ENCODE measurements around the gene C16orf92. TPM values are rescaled to one million over a fixed set of nuclear protein-coding genes. Genes with fewer than 3 reads are reported as not detected.

The C16orf92 gene
- total and polyA plus RNA-seq, 2 of the 13 experiments (the other 11 are each of a cell fraction or from before 2014, with no cell fraction given) = not detected

DNA sequence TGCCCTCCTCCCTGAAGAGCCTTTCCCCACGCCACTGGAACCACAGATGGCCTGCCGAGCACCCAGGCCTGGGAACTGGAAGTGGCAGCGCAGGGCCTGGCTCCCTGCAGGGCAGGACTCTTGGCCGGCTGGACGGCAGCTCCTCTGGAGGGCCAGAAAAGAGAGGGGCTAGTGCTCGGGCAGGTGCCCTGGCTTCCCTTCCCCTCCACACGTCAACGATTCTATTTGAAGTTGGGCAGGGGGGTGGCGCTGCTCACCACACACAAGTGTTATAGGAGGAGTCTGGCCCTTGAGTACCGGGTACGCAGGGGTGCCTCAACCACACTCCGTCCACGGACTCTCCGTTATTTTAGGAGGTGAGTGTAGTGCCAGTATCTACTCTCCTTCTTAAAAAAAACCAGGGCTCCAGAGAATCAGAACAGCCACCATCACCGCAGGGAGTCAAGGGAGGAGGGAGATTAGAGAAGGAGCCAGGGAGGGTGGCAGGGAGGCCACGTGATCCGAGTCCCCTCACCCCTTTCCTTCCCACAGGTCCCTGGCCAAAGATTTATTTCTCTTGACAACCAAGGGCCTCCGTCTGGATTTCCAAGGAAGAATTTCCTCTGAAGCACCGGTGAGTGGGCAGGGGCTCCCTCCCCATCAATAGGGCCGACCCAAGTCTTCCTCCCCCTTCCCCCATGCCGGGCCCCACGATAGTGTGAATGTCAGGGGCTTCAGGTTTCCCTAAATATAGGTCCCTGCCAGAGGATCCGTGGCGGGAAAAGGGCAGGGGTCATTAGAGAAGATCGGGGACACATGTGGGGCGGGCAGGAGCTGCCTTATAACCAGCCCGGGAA is 41.1 kb downstream of the C16orf92 start (continued):
- TF ChIP-seq ZNF607 (CRISPR knock-in tag; IDR thresholded peaks at IDR 0.05; ENCODE audit: borderline replicate concordance) = 0 out of 2 replicates have a peak, but pooled peaks have one; percentile 5
- TF ChIP-seq MIXL1 (CRISPR knock-in tag; IDR thresholded peaks at IDR 0.05) = 0 out of 2 replicates have a peak, but pooled peaks have one; percentile 62
- peak; percentile 81 for TF ChIP-seq ZNF878 (CRISPR knock-in tag; IDR thresholded peaks at IDR 0.05)
- TF ChIP-seq CHD2 (IDR thresholded peaks at IDR 0.05; ENCODE audit: low read depth, low read length) = no peak
- TF ChIP-seq, protein P1, sequence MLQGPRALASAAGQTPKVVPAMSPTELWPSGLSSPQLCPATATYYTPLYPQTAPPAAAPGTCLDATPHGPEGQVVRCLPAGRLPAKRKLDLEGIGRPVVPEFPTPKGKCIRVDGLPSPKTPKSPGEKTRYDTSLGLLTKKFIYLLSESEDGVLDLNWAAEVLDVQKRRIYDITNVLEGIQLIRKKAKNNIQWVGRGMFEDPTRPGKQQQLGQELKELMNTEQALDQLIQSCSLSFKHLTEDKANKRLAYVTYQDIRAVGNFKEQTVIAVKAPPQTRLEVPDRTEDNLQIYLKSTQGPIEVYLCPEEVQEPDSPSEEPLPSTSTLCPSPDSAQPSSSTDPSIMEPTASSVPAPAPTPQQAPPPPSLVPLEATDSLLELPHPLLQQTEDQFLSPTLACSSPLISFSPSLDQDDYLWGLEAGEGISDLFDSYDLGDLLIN (CRISPR knock-in tag; IDR thresholded peaks at IDR 0.05; ENCODE audit: borderline replicate concordance) = no peak
- no peak; the same call in 1 of the 2 replicates for TF ChIP-seq MED13 (CRISPR knock-in tag; IDR thresholded peaks at IDR 0.05)
- TF ChIP-seq, protein P2, sequence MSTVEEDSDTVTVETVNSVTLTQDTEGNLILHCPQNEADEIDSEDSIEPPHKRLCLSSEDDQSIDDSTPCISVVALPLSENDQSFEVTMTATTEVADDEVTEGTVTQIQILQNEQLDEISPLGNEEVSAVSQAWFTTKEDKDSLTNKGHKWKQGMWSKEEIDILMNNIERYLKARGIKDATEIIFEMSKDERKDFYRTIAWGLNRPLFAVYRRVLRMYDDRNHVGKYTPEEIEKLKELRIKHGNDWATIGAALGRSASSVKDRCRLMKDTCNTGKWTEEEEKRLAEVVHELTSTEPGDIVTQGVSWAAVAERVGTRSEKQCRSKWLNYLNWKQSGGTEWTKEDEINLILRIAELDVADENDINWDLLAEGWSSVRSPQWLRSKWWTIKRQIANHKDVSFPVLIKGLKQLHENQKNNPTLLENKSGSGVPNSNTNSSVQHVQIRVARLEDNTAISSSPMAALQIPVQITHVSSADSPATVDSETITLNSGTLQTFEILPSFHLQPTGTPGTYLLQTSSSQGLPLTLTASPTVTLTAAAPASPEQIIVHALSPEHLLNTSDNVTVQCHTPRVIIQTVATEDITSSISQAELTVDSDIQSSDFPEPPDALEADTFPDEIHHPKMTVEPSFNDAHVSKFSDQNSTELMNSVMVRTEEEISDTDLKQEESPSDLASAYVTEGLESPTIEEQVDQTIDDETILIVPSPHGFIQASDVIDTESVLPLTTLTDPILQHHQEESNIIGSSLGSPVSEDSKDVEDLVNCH (CRISPR knock-in tag; IDR thresholded peaks at IDR 0.05) = peak; percentile 31; the same call in 1 of the 2 replicates
- no peak; the same call in 1 of the 2 replicates for TF ChIP-seq ZKSCAN8 (CRISPR knock-in tag; IDR thresholded peaks at IDR 0.05; ENCODE audit: borderline replicate concordance)
- peak; percentile 67 for TF ChIP-seq PHF8 (CRISPR knock-in tag; IDR thresholded peaks at IDR 0.05)
- TF ChIP-seq SP5 (CRISPR knock-in tag; IDR thresholded peaks at IDR 0.05; ENCODE audit: borderline replicate concordance, low read depth) = 0 out of 2 replicates have a peak, but pooled peaks have one; percentile 16
- TF ChIP-seq, protein P3, sequence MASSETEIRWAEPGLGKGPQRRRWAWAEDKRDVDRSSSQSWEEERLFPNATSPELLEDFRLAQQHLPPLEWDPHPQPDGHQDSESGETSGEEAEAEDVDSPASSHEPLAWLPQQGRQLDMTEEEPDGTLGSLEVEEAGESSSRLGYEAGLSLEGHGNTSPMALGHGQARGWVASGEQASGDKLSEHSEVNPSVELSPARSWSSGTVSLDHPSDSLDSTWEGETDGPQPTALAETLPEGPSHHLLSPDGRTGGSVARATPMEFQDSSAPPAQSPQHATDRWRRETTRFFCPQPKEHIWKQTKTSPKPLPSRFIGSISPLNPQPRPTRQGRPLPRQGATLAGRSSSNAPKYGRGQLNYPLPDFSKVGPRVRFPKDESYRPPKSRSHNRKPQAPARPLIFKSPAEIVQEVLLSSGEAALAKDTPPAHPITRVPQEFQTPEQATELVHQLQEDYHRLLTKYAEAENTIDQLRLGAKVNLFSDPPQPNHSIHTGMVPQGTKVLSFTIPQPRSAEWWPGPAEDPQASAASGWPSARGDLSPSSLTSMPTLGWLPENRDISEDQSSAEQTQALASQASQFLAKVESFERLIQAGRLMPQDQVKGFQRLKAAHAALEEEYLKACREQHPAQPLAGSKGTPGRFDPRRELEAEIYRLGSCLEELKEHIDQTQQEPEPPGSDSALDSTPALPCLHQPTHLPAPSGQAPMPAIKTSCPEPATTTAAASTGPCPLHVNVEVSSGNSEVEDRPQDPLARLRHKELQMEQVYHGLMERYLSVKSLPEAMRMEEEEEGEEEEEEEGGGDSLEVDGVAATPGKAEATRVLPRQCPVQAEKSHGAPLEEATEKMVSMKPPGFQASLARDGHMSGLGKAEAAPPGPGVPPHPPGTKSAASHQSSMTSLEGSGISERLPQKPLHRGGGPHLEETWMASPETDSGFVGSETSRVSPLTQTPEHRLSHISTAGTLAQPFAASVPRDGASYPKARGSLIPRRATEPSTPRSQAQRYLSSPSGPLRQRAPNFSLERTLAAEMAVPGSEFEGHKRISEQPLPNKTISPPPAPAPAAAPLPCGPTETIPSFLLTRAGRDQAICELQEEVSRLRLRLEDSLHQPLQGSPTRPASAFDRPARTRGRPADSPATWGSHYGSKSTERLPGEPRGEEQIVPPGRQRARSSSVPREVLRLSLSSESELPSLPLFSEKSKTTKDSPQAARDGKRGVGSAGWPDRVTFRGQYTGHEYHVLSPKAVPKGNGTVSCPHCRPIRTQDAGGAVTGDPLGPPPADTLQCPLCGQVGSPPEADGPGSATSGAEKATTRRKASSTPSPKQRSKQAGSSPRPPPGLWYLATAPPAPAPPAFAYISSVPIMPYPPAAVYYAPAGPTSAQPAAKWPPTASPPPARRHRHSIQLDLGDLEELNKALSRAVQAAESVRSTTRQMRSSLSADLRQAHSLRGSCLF (CRISPR knock-in tag; IDR thresholded peaks at IDR 0.05; ENCODE audit: borderline replicate concordance) = no peak; the same call in 1 of the 2 replicates
- TF ChIP-seq NRL (CRISPR knock-in tag; IDR thresholded peaks at IDR 0.05; ENCODE audit: borderline replicate concordance) = no peak
- no peak for TF ChIP-seq SOX6 (IDR thresholded peaks at IDR 0.05)
- peak; percentile 66 for TF ChIP-seq SOX6 (CRISPR knock-in tag; IDR thresholded peaks at IDR 0.05)
- TF ChIP-seq ZNF768 (CRISPR knock-in tag; IDR thresholded peaks at IDR 0.05) = peak; percentile 47; the same call in 1 of the 2 replicates
- TF ChIP-seq, protein P4, sequence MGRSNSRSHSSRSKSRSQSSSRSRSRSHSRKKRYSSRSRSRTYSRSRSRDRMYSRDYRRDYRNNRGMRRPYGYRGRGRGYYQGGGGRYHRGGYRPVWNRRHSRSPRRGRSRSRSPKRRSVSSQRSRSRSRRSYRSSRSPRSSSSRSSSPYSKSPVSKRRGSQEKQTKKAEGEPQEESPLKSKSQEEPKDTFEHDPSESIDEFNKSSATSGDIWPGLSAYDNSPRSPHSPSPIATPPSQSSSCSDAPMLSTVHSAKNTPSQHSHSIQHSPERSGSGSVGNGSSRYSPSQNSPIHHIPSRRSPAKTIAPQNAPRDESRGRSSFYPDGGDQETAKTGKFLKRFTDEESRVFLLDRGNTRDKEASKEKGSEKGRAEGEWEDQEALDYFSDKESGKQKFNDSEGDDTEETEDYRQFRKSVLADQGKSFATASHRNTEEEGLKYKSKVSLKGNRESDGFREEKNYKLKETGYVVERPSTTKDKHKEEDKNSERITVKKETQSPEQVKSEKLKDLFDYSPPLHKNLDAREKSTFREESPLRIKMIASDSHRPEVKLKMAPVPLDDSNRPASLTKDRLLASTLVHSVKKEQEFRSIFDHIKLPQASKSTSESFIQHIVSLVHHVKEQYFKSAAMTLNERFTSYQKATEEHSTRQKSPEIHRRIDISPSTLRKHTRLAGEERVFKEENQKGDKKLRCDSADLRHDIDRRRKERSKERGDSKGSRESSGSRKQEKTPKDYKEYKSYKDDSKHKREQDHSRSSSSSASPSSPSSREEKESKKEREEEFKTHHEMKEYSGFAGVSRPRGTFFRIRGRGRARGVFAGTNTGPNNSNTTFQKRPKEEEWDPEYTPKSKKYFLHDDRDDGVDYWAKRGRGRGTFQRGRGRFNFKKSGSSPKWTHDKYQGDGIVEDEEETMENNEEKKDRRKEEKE (IDR thresholded peaks at IDR 0.05) = no peak
- TF ChIP-seq HOXA5 (CRISPR knock-in tag; IDR thresholded peaks at IDR 0.05) = peak; percentile 72; the same call in 1 of the 2 replicates
